ENCODE measurements around the gene EFCC1.

- TF ChIP-seq CTCF (conservative IDR thresholded peaks at IDR 0.05) (no peak), EZH2 (IDR thresholded peaks at IDR 0.05; ENCODE audit: low read depth) (no peak)
These were observed 44.6 kb downstream of the EFCC1 start for GRCh38 chr3:129045675-129046036.

Measured in PC-9 (cell line).